Raji (cell line): ENCODE measurements around the gene ELF1.

ENCODE experiments used
- POLR2A ChIP-seq: IDR thresholded peaks from 2 replicates; pipeline ENCODE4 v1.6.1; 2011; ENCODE audit warnings: low read depth, low read length, control low read depth; ENCODE audit not compliant: insufficient read depth

Gene ELF1

GRCh38 chr13:41019578-41020347, 647 bp upstream of the ELF1 start:
- TF ChIP-seq POLR2A, result no peak

GRCh38 chr13:41018602-41018948, 541 bp downstream of the ELF1 start:
- TF ChIP-seq POLR2A, result no peak

- no peak for TF ChIP-seq POLR2A
These were observed 1.1 kb downstream of the ELF1 start for GRCh38 chr13:41017817-41018601.

- TF ChIP-seq POLR2A, result no peak
These were observed 2.0 kb downstream of the ELF1 start for GRCh38 chr13:41017159-41017558.

- no peak for TF ChIP-seq POLR2A
These were observed 3.2 kb downstream of the ELF1 start for GRCh38 chr13:41015920-41016319.

- TF ChIP-seq POLR2A, result no peak
These were observed 5.3 kb downstream of the ELF1 start for GRCh38 chr13:41013835-41014234.

- TF ChIP-seq POLR2A, result no peak
These were observed 6.6 kb downstream of the ELF1 start for GRCh38 chr13:41012536-41012935.

GRCh38 chr13:41011382-41011956, 7.6 kb downstream of the ELF1 start:
- no peak for TF ChIP-seq POLR2A

GRCh38 chr13:41008349-41008980, 10.7 kb downstream of the ELF1 start:
- no peak for TF ChIP-seq POLR2A

- no peak for TF ChIP-seq POLR2A
These were observed 11.4 kb downstream of the ELF1 start for GRCh38 chr13:41007744-41008128.

GRCh38 chr13:41006978-41007743, 12.0 kb downstream of the ELF1 start:
- no peak for TF ChIP-seq POLR2A

- TF ChIP-seq POLR2A, result 0 out of 2 replicates have a peak, but pooled peaks have one; percentile 23
These were observed 12.8 kb downstream of the ELF1 start for GRCh38 chr13:41006306-41006705.

GRCh38 chr13:41005704-41006103, 13.4 kb downstream of the ELF1 start:
- TF ChIP-seq POLR2A, result no peak

GRCh38 chr13:41004875-41005693, 14.0 kb downstream of the ELF1 start:
- TF ChIP-seq POLR2A, result 0 out of 2 replicates have a peak, but pooled peaks have one; percentile 19
